K562 (cell line): ENCODE measurements around the gene EAF1. TPM values are rescaled to one million over a fixed set of nuclear protein-coding genes. Genes with fewer than 3 reads are reported as not detected.

Source experiments
- ATAC-seq: fragments of 200-7000 bp; cut with Tn5 transposase; 3 replicates; pipeline ENCODE4 v1.9.1; 2020; ENCODE audit warnings: moderate library complexity
- BruUV-seq: library from RNA; stranded (reverse); fragments of 400-500 nt; replicated peaks from 2 replicates; lab custom pipeline; 2021; lab: Mats Ljungman, UMichigan
- CTCF ChIA-PET: fragments of 300-600 bp; formaldehyde crosslinking; extraction: SDS; loops from one replicate; lab custom pipeline; 2021; ENCODE audit warnings: low intra/inter-chr PET ratio; lab: Yijun Ruan, JAX
- POLR2A ChIA-PET: fragments of 300-600, 350-650 bp; sonication (Branson Sonifier 250); formaldehyde crosslinking; extraction: SDS; loops from one replicate; lab custom pipeline; 2021; ENCODE audit warnings: antibody characterized with exemption, inconsistent platforms; lab: Yijun Ruan, JAX
- DNase-seq, 4 experiments: peaks; one replicate each; pipeline versions ENCODE4 v3.0.0 to v3.0.0-alpha.2; 2011 to 2018; ENCODE audit warnings: low spot score in 3 of 4, mixed read lengths in 3 of 4; ENCODE audit errors: extremely low read depth in 1 of 4
- FAIRE-seq: peaks from 2 replicates; lab custom pipeline; 2011; peaks lifted over from hg19 to GRCh38; lab: Jason Lieb, UNC
- H2AFZ ChIP-seq: 2 replicates; pipeline ENCODE4 v1.6.0; 2011; ENCODE audit warnings: low read depth, low read length, control low read depth, inconsistent platforms
- H3K27ac ChIP-seq: fragments of 200-600 bp; 3 replicates; pipeline ENCODE4 v1.8.0; 2011; ENCODE audit warnings: low read depth, mild to moderate bottlenecking, control low read depth, inconsistent platforms, low read length, moderate library complexity, mixed read lengths; ENCODE audit errors: extremely low read depth
- H3K27me3 ChIP-seq, 2 experiments: fragments of 300-600 bp in 1 of 2; 2 replicates in 1 of 2; 3 replicates in 1 of 2; pipeline versions ENCODE4 v1.6.0 to v1.8.0; 2011; ENCODE audit warnings: inconsistent platforms in 2 of 2, low read length in 2 of 2, mild to moderate bottlenecking in 1 of 2, mixed read lengths in 1 of 2, moderate library complexity in 1 of 2; ENCODE audit not compliant: control insufficient read depth in 2 of 2, insufficient read depth in 2 of 2
- H3K36me3 ChIP-seq: fragments of 300-600 bp; 3 replicates; pipeline ENCODE4 v1.8.0; 2011; ENCODE audit warnings: mild to moderate bottlenecking, low read length, inconsistent platforms; ENCODE audit not compliant: control insufficient read depth, insufficient read depth
- H3K4me1 ChIP-seq, 2 experiments: fragments of 200-600 bp in 1 of 2; replicated peaks in 1 of 2; 2 replicates in 1 of 2; 3 replicates in 1 of 2; pipeline versions ENCODE4 v1.5.1 to v1.8.0; 2011; ENCODE audit warnings: inconsistent platforms in 2 of 2, low read length in 2 of 2, mild to moderate bottlenecking in 1 of 2, mixed read lengths in 1 of 2, moderate library complexity in 1 of 2; ENCODE audit not compliant: control insufficient read depth in 2 of 2, insufficient read depth in 2 of 2
- H3K4me2 ChIP-seq: 2 replicates; pipeline ENCODE4 v1.6.1; 2011; ENCODE audit warnings: low read length, control low read depth, inconsistent platforms, mixed read lengths; ENCODE audit not compliant: insufficient read depth
- H3K4me3 ChIP-seq: fragments of 200-600 bp; sonication (generic), shearing (Covaris generic); 2 replicates; pipeline ENCODE4 v1.5.1; 2016; ENCODE audit warnings: control low read depth, inconsistent platforms
- H3K79me2 ChIP-seq: fragments of 200-600 bp; 3 replicates; pipeline ENCODE4 v1.8.0; 2011; ENCODE audit warnings: low read length, inconsistent platforms; ENCODE audit not compliant: control insufficient read depth, insufficient read depth
- H3K9ac ChIP-seq, 2 experiments: 2 replicates each; pipeline versions ENCODE4 v1.6.0 to v1.6.1; 2011; ENCODE audit warnings: low read depth in 2 of 2, low read length in 2 of 2, control low read depth in 1 of 2, inconsistent platforms in 1 of 2, mild to moderate bottlenecking in 1 of 2, mixed read lengths in 1 of 2; ENCODE audit not compliant: insufficient read depth in 1 of 2
- H3K9me1 ChIP-seq: one replicate; pipeline ENCODE4 v1.6.0; 2011; ENCODE audit warnings: inconsistent platforms, mild to moderate bottlenecking, low read length, moderate library complexity; ENCODE audit not compliant: control insufficient read depth, insufficient read depth
- H3K9me3 ChIP-seq: replicated peaks from 2 replicates; pipeline ENCODE4 v1.5.1; 2011; ENCODE audit warnings: low read depth, low read length, inconsistent platforms; ENCODE audit not compliant: control insufficient read depth, insufficient read depth
- H4K20me1 ChIP-seq: replicated peaks from 2 replicates; pipeline ENCODE4 v1.6.1; 2011; ENCODE audit warnings: low read length, inconsistent platforms, mixed read lengths; ENCODE audit not compliant: control insufficient read depth, insufficient read depth
- CBFB ChIP-seq: sonication (generic); formaldehyde crosslinking; IDR thresholded peaks from 2 replicates; pipeline ENCODE4 v1.4.0; 2020; ENCODE audit warnings: mild to moderate bottlenecking, missing genetic modification reagents
- CBX2 ChIP-seq: fragments of 200-600 bp; sonication (generic); IDR thresholded peaks from one replicate; pipeline ENCODE4 v1.6.1; 2012; ENCODE audit warnings: mild to moderate bottlenecking, low read length, inconsistent platforms; ENCODE audit not compliant: insufficient read depth, poor library complexity, severe bottlenecking
- DDX20 ChIP-seq: fragments of 450-650 bp; IDR thresholded peaks from 2 replicates; pipeline ENCODE4 v1.6.1; 2016; ENCODE audit warnings: missing genetic modification characterization, low read depth, mild to moderate bottlenecking, missing compliant biosample characterization, moderate library complexity
- ETV1 ChIP-seq: fragments of 450-650 bp; conservative IDR thresholded peaks from 2 replicates; pipeline ENCODE4 v1.6.1; 2016; ENCODE audit warnings: missing genetic modification characterization, control low read depth, low read depth, missing compliant biosample characterization
- FOSL1 ChIP-seq: fragments of 200-800 bp; sonication (Bioruptor generic); conservative IDR thresholded peaks from 2 replicates; pipeline ENCODE4 v1.6.1; 2016; ENCODE audit warnings: missing genetic modification characterization, missing compliant biosample characterization
- HDAC8 ChIP-seq: fragments of 450-650 bp; IDR thresholded peaks from 2 replicates; pipeline ENCODE4 v1.6.1; 2016; ENCODE audit warnings: mild to moderate bottlenecking, missing genetic modification characterization, moderate library complexity, missing compliant biosample characterization
- HIVEP1 ChIP-seq: fragments of 250-450 bp; sonication (Bioruptor Pico); IDR thresholded peaks from 2 replicates; pipeline ENCODE4 v1.4.0; 2020; ENCODE audit warnings: mild to moderate bottlenecking
- HNRNPH1 ChIP-seq: fragments of 200-400 bp; formaldehyde crosslinking; optimal IDR thresholded peaks from 2 replicates; pipeline ENCODE3; 2017; ENCODE audit warnings: low read depth, mild to moderate bottlenecking, low read length, moderate library complexity
- KLF16 ChIP-seq: IDR thresholded peaks from 2 replicates; pipeline ENCODE4 v1.6.1; 2016; ENCODE audit warnings: antibody characterized with exemption
- MCM2 ChIP-seq: fragments of 450-650 bp; IDR thresholded peaks from 2 replicates; pipeline ENCODE4 v1.6.1; 2017; ENCODE audit warnings: low read depth, mild to moderate bottlenecking
- PHB ChIP-seq: fragments of 250-450 bp; sonication (Bioruptor Pico); IDR thresholded peaks from 2 replicates; pipeline ENCODE4 v1.5.0; 2021
- PYGO2 ChIP-seq: fragments of 450-650 bp; IDR thresholded peaks from 2 replicates; pipeline ENCODE4 v1.6.1; 2016; ENCODE audit warnings: mild to moderate bottlenecking, missing genetic modification characterization, moderate library complexity, missing compliant biosample characterization
- SIX5 ChIP-seq, 2 experiments: IDR thresholded peaks; 2 replicates each; pipeline ENCODE4 v1.6.1; 2011; ENCODE audit warnings: low read length in 2 of 2, borderline replicate concordance in 1 of 2, low read depth in 1 of 2, mild to moderate bottlenecking in 1 of 2, moderate library complexity in 1 of 2; ENCODE audit not compliant: insufficient read depth in 1 of 2
- ZHX1 ChIP-seq: fragments of 150-350 bp; conservative IDR thresholded peaks from 2 replicates; pipeline ENCODE4 v1.6.1; 2014; ENCODE audit warnings: low read length
- ZNF239 ChIP-seq: fragments of 250-450 bp; sonication (Bioruptor Pico); IDR thresholded peaks from 2 replicates; pipeline ENCODE4 v1.4.0; 2020; ENCODE audit warnings: mild to moderate bottlenecking
- ZNF280B ChIP-seq: fragments of 250-450 bp; sonication (Bioruptor Pico); IDR thresholded peaks from 2 replicates; pipeline ENCODE4 v1.5.1; 2021; ENCODE audit warnings: mild to moderate bottlenecking
- ZNF707 ChIP-seq: fragments of 250-450 bp; sonication (Bioruptor Pico); conservative IDR thresholded peaks from 2 replicates; pipeline ENCODE4 v1.8.0; 2022; ENCODE audit warnings: inconsistent platforms, mild to moderate bottlenecking, moderate library complexity
- WGBS: fragments of 100-300 bp; shearing (Covaris generic); methylation state at CpG from one replicate; pipeline ENCODE4 v1.1.6; 2016; ENCODE audit warnings: low coverage, mixed read lengths; ENCODE audit not compliant: insufficient coverage; ENCODE audit errors: missing lambda C conversion rate; 5-methylcytosine and 5-hydroxymethylcytosine counted together
- in situ Hi-C: fragments of 300-500 bp; cut with MboI; formaldehyde crosslinking; loops from 4 replicates; pipeline ENCODE4 v1.15.0; 2018; ENCODE audit warnings: inconsistent platforms, mixed read lengths
- intact Hi-C: fragments of 100-400 bp; cut with micrococcal nuclease; formaldehyde crosslinking; loops from 2 replicates; pipeline ENCODE4 v1.14.2; 2022
- polyA plus RNA-seq, 8 experiments: library from polyadenylated mRNA; depleted of rRNA in 4 of 8; stranded (reverse) in 5 of 8; unstranded in 3 of 8; fragments of >200 nt; fragmentation: Nextera tagmentation in 2 of 8; fragmentation: Illumina TruSeq in 1 of 8; extraction: Ambion mirVana in 2 of 8; extraction: Trizol in 1 of 8; gene quantifications; 2 replicates each; pipeline versions ENCODE4 v1.2.1 to v1.2.3, GENCODE V29; 2011 to 2014; ENCODE audit warnings: inconsistent platforms in 1 of 8, missing spikeins in 1 of 8
- total RNA-seq, 7 experiments: library from RNA; depleted of rRNA in 6 of 7; stranded (reverse); fragments of >200 nt in 6 of 7; fragmentation: Illumina TruSeq in 2 of 7; extraction: Trizol in 2 of 7; gene quantifications; 2 replicates each; pipeline versions ENCODE4 v1.2.1 to v1.2.3, GENCODE V29; 2011 to 2021; ENCODE audit warnings: low replicate concordance in 1 of 7

Gene EAF1
- total and polyA plus RNA-seq, 9 of the 15 experiments (the other 6 are each of a cell fraction or from before 2014, with no cell fraction given): 7.0 to 26.8 (median 20.4) TPM

- TF ChIP-seq ZNF239 (no peak), CBFB (no peak), ETV1 (no peak)
- TF ChIP-seq, all 486 proteins: peak for 3
Observed at GRCh38 chr3:15470261-15470660, 42.9 kb downstream of the EAF1 start (continued).

- FAIRE-seq: no peak
- no peak overlapping the region for H3K9ac ChIP-seq
- no peaks in the 10 kb centered on the region for H3K9me3 ChIP-seq
- intact Hi-C loops: no loop called here
- no peaks in the 10 kb centered on the region for H3K36me3 ChIP-seq
- WGBS: 8% methylated on average over 2 of the region's 2 CpGs
- CTCF ChIA-PET: no interaction called here
- no peak for DNase-seq
- BruUV-seq: no TSS peak
- ATAC-seq: no peak
- no peak overlapping the region for H2AFZ ChIP-seq
- no peaks in the 10 kb centered on the region for H3K9me1 ChIP-seq
- H3K4me1 ChIP-seq: peaks cover 0 to 7% of the 10 kb centered on the region in 2 experiments; a peak in 2 of 5 replicates
- H3K4me2 ChIP-seq: no peak overlapping the region
- peaks cover 5 to 20% of the 10 kb centered on the region in 2 experiments; a peak in 4 of 5 replicates for H3K27me3 ChIP-seq
- H3K27ac ChIP-seq: no peak overlapping the region
- TF ChIP-seq FOSL1 (tag) (no peak), KLF16 (no peak), PYGO2 (tag) (no peak), ZNF280B (CRISPR knock-in tag) (no peak), MCM2 (no peak), ZNF707 (CRISPR knock-in tag) (no peak), ZHX1 (no peak), CBX2 (no peak), DDX20 (no peak), HIVEP1 (CRISPR knock-in tag) (no peak), PHB (no peak), SIX5 (IDR thresholded peaks at IDR 0.05; ENCODE audit: borderline replicate concordance in 1 of 2, insufficient read depth in 1 of 2, low read depth in 1 of 2, low read length in 2 of 2) (no peak), HDAC8 (tag) (no peak), HNRNPH1 (no peak)
- POLR2A ChIA-PET: interaction anchor here (0.5 to 0.8 kb wide), 2 partner anchors 30 to 74 kb away, joined by 3 read pairs; no protein-coding TSS in a partner anchor
- in situ Hi-C loops: no loop called here
- no peaks in the 10 kb centered on the region for H3K79me2 ChIP-seq
- H4K20me1 ChIP-seq: no peaks in the 10 kb centered on the region
- H3K4me3 ChIP-seq: no peak overlapping the region
Observed at GRCh38 chr3:15470849-15471248, 43.5 kb downstream of the EAF1 start.
